ENCODE results near the gene PEAR1. TPM values are rescaled to one million over a fixed set of nuclear protein-coding genes. Genes with fewer than 3 reads are reported as not detected.
"Not testable (repeated sequence)": the region's sequence is repeated elsewhere in the genome, so short reads cannot be mapped to it uniquely, and the experiment has no call there.

Gene PEAR1
- total RNA-seq, 1 experiment from 2014 or later, result 0.27 TPM

- no peak for DNase-seq (ENCODE audit: extremely low read depth, low read depth)
Observed at GRCh38 chr1:156912310-156912709, 18.8 kb downstream of the PEAR1 start.

DNA sequence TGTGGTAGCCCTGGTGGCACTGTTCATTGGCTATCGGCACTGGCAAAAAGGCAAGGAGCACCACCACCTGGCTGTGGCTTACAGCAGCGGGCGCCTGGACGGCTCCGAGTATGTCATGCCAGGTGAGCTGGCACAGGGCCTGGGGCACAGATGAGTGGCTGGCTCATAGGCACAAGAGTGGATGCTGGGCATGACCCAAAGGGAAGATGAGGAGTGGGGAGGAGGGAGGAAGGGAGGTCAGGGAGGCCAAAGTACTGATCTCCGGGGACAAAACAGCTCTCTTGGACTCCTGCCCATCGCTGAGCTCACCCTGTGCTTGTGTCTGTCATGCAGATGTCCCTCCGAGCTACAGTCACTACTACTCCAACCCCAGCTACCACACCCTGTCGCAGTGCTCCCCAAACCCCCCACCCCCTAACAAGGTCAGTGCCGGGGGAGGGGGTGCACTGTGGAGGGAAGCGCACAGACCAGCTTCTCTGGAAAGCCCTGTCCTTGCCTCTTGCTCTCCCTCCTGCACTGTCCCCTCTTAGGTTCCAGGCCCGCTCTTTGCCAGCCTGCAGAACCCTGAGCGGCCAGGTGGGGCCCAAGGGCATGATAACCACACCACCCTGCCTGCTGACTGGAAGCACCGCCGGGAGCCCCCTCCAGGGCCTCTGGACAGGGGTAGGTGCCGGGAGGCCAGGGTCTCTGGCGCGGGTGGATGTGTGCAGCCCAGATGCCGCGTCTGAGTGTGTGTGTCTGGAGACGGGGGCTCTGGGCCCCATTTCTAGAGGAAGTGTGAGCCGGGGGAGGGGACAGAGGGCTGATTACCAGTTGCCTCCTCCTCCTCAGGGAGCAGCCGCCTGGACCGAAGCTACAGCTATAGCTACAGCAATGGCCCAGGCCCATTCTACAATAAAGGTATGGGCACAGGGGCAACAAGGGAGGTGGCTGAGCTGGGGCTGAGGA lies 19.6 kb downstream of the PEAR1 start:
- DNase-seq (ENCODE audit: extremely low read depth, low read depth), result no peak

- no peak for DNase-seq (ENCODE audit: extremely low read depth, low read depth)
Observed at GRCh38 chr1:156913809-156914387, 20.4 kb downstream of the PEAR1 start.

DNA sequence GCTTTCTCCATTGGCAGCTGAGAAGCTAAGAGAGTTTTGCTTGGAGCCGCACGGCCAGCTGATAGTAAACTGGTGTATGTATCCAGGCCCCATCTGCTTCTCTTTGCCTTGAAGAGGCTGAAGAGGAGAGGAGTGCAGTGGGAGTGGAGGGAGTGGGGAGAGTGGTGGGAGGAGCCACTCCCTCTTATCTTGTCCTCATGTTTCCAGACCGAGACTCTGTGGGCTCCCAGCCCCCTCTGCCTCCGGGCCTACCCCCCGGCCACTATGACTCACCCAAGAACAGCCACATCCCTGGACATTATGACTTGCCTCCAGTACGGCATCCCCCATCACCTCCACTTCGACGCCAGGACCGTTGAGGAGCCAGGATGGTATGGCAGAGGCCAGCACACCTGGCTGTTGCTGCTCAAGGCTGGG lies 20.9 kb downstream of the PEAR1 start:
- DNase-seq (ENCODE audit: extremely low read depth, low read depth), result no peak

DNA sequence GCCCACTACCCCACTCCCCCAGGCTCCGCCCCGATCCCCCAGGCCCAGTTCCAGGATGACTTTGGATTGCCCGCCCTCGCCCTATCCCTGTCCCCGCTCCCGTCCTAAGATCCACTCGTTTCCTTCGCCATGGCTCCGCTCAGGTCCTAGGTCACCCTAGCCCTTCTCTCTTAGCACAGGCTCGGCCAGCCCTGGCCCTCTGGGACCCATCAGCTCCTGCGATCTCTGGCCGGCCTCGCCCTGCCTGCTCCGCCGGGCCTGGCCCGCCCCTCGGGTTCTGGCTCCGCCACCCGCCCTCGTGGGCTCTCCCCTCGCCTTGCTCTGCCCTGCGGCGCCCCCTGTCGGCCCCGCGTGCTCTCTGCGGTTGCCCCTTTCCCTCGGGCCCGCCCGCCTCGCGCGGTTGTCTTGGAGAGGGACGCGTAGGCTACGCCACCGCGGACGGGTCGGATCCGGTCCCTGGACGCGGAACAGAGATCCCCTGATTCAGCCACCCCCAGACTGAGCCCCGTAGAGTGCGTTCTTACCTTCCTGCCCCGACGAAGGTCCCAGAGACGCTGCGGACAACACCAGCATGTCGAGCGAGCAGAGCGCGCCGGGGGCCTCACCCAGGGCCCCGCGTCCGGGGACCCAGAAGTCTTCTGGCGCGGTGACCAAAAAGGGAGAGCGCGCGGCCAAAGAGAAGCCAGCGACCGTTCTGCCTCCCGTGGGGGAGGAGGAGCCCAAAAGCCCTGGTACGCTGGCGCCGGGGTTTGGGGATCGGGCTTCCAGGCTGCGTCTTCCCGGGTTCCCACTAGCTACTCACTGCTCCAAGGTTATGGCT lies 26.9 kb downstream of the PEAR1 start, which contains the start of gene LRRC71:
Gene LRRC71, plus strand, starts transcription at position 400 of the 820 bp plus-strand sequence. Its CDS starts 172 bp downstream, at position 572.
- DNase-seq (ENCODE audit: extremely low read depth, low read depth), result peak; percentile 77

GRCh38 chr1:156921053-156921529 lies 27.6 kb downstream of the PEAR1 start:
- DNase-seq (ENCODE audit: extremely low read depth, low read depth), result no peak

- DNase-seq (ENCODE audit: extremely low read depth, low read depth), result no peak
Observed at GRCh38 chr1:156922986-156923669, 29.6 kb downstream of the PEAR1 start.

- DNase-seq (ENCODE audit: extremely low read depth, low read depth), result no peak
Observed at GRCh38 chr1:156923670-156924477, 30.4 kb downstream of the PEAR1 start.

DNA sequence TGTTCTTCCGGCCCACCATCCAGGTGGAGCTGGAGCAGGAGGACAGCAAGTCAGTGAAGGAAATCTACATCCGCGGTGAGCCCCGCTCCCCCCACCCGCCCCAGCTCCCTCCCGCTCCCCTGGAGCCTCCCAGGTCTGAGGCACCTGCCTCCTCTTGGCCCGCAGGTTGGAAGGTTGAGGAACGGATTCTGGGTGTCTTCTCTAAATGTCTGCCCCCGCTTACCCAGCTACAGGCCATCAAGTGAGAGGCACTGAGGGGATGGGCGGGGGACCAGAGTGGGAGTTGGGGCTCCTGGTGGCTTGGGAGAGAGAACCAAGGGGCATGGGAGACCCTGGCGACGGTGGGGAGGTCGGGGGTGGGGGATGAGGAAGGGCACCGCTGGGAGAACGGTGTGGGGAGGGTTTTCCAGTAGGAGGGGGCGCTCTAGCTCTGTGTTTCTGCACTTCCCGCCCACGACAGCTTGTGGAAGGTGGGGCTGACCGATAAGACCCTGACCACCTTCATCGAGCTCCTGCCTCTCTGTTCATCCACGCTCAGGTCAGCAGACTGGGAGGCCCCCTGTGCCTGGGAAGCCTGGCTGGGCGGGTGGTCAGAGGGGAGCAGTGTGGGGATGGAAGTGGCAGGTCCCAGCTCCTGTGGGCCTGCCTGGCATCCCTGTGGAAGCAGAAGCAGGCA lies 31.1 kb downstream of the PEAR1 start:
- DNase-seq (ENCODE audit: extremely low read depth, low read depth), result no peak

DNA sequence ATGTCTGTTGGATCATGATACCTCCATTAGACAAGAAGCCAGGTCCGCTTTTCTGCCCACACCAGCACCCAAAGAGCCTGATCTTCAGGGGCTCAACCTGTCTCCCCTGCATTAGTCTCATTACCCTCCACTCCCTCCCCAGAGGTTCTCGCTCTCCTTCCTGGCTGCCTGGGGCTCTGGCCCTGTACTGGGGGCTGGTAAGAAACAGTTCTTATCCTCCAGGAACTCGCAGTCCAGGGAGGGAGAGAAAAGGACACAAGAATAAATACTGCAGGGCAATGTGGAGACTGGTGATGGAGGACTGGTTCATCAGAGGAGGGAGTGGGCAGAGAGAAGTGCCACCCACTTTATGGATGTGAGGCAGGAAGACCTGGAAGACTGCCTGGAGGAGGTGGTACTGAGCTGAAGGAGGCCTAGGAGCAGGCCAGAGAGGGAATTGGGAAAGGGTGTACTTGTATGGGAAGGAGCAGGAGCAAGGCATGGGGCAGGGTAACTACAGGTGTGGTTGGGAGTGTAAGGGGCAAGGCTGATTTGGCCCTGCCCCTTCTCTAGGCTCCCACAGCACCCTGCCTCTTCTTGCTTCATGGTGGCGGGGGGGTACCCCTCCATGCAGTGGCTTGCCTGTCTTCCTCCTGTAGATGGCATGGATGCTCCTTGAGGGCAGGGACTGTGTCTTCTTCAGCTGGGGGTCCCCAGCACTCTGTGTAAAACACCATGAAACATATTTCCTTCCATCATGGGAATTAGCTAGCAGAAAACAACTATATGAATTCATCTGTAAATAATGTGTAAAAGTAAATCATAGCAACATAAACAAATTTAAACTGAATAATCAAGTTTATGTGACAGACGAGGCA lies 31.9 kb downstream of the PEAR1 start:
- DNase-seq (ENCODE audit: extremely low read depth, low read depth), result no peak

GRCh38 chr1:156926175-156926574 lies 32.7 kb downstream of the PEAR1 start:
- no peak for DNase-seq (ENCODE audit: extremely low read depth, low read depth)

- not testable (repeated sequence) for DNase-seq (ENCODE audit: extremely low read depth, low read depth)
Observed at GRCh38 chr1:156926695-156927094, 33.2 kb downstream of the PEAR1 start.

GRCh38 chr1:156927215-156928042 lies 33.9 kb downstream of the PEAR1 start:
- DNase-seq (ENCODE audit: extremely low read depth, low read depth), result peak; percentile 86

GRCh38 chr1:156928043-156928602 lies 34.6 kb downstream of the PEAR1 start:
- no peak for DNase-seq (ENCODE audit: extremely low read depth, low read depth)

DNA sequence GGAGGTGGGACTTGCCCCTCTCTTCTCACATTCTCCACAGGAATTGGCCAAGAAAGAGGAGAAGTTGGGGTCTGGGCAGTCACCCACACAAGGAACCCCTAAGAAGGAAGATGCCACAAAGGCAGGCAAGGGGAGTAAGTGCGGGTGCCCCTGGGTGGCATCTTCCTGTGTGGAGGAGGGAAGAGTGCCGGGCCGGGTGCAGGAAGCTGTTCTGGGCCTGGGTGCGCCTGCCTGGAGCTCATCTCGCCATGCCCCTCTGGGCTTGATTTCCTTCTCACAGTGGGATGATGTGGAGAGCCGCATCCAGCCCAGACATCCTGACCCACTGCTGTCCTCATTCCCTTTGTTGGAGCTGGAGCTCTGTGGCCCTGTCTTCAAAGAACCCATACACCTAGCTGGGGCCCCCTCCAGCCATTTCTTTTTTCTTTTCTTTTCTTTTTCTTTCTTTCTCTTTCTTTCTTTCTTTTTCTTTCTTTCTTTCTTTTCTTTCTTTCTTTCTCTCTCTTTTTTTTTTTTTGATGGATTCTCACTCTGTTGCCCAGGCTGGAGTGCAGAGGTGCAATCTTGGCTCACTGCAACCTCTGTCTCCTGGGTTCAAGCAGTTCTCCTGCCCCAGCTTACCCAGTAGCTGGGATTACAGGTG lies 36.2 kb downstream of the PEAR1 start:
- DNase-seq (ENCODE audit: extremely low read depth, low read depth), result no peak

- no peak for DNase-seq (ENCODE audit: extremely low read depth, low read depth)
Observed at GRCh38 chr1:156930483-156930882, 37.0 kb downstream of the PEAR1 start.
